Measurements from ENCODE around the gene PYM1.
"Not testable (repeated sequence)": the region's sequence is repeated elsewhere in the genome, so short reads cannot be mapped to it uniquely, and the experiment has no call there.

PYM1 gene

DNA sequence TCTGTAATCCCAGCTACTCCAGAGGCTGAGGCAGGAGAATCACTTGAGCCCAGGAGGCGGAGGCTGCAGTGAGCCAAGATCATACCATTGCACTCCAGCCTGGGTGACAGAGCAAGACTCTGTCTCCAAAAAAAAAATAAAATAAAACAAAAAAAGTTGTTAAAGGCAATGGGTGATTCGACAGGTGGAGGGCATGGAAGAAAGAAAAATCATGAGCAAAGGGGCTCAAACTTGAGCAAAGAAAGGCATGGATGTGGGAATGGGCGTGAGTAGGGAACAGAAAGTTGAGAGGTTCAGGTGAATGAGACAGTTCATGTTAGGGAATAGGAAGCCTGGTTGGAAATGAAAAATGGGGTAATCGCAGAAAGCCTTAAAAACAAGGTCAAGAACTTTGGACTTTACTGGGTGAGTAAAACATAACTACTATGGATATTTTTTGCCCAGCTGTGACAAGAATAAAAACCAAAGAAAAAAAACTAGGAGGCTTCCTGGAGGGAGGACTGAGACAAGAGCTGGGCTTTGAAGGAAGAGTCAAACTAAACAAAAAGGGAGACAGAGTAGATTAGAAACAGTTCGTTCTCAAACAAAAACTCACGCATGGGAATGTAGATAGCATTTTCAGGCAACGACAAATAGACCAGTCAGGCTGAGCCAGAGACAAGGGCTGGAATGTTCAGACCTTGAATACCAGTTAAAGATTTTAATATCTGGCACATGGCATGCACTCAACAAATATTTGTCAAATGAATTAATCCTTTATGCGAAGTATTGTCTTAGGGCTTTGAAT lies 18.8 kb downstream of the PYM1 start:
- DNase-seq (ENCODE audit: low read depth), result no peak

DNA sequence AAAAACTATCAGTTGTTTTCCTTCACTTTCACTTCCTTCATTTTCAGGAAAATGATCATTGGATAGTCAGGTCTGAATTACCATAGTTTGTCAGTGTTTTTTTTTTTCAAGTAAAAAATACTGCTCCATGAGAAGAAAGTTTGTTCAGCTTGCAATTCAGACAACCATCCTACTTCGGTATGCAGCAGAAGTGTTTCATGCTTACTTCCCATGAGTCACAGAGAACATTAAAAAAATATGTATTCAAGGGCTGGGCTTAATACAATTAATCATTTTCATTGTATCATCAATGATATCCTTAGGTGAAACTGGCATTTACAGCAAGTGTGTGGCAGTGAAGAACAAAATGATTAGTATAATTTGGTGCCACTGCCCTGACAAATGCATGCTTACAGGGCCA lies 21.6 kb downstream of the PYM1 start:
- DNase-seq (ENCODE audit: low read depth), result no peak

DNA sequence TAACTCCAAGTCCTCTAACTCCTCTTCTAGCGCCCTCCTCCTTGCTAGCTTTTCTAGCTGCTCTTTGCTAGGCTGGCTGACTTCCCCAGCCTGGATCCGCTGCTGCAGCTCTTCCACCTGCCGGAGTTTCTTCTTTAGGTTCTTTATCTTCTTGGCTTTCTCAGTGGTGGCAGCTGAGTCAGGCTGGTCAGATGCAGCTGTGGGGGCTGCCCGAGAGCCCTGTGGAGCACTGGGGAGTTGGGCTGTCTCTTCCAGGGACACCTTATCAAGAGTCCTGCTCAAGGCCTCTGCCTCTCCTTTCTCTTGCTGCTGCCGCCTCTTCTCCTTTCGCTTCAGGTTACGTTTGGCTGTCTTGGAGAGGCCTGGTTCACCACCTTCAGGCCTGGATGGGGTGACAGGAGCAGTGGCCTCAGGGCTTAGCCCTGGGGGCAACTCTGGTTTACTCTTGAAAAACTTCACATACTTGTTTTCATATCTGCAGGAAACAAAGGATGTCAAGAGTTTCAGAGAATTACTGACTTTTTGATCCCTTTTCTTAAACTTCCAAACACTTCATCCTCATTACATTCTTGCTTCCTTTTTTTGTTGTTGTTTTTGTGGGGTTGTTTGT lies 25.7 kb downstream of the PYM1 start:
- no peak for DNase-seq (ENCODE audit: low read depth)

DNA sequence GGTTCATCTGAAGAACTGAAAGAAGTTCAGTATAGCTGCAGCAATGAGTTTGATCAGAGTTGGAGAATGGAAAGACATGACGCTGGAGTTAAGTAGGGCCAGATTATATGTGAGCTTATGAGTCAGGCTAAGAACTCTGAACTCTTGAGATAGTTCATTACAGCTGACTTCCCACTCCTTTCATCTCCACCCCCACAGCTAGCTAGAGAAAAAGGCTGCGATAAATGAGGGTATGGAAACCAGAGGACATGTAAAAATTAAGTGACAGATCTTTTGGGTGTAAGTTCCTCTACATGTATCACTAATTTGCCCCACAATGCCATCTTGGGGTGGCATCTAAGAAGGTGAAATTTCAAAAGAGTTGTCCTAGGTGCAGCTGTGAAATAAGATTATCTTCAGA lies 28.6 kb downstream of the PYM1 start:
- DNase-seq (ENCODE audit: low read depth), result no peak

DNA sequence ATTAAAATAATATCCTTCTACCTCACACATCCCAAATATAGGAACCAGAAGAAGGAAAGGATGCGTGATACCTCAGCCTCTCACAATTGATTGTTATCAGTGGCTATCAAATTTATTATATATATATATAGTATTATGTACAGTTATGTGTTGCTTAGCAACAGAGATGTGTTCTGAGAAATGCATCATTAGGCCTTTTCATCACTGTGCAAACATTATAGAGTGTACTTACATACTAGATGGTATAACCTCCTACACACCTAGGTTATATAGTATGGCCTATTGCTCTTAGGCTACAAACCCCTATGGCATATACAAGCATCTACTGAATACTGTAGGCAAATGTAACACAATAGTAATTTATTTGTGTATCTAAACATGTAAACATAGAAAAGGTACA lies 34.0 kb downstream of the PYM1 start:
- DNase-seq (ENCODE audit: low read depth), result no peak

DNA sequence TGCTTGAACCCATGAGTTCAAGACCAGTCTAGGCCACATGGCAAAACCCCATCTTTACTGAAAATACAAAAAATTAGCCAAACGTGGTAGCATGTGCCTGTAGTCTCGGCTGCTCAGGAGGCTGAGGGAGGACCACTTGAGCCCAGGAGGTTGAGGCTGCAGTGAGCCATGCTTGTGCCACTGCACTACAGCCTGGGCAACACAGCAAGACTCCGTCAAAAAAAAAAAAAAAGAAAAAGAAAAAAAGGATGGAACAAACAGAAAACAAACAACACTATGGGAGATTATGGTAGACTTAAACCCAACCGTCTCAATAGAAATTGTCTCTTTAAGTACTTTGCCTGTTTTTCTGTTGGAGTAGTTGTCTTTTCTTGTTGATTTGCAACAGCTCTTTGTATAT lies 36.4 kb downstream of the PYM1 start:
- DNase-seq (ENCODE audit: low read depth), result no peak

DNA sequence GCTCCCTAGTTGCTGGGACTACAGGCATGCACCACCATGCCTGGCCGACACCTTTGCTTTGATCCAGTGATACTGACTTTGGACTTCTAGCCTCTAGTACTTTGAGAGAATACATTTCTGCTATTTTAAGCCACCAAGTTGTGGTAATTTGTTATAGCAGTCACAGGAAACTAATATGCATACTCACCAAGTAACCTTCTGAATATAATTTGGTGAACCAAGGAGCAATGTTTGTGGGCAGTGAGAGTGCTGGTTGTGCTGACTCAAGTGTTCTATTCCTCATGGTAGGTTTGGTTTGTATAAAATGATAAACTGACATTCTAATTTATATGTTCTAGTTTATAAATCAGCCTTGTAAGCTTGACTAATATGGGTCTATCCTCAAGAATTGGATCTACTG lies 42.6 kb downstream of the PYM1 start:
- DNase-seq (ENCODE audit: low read depth), result no peak

DNA sequence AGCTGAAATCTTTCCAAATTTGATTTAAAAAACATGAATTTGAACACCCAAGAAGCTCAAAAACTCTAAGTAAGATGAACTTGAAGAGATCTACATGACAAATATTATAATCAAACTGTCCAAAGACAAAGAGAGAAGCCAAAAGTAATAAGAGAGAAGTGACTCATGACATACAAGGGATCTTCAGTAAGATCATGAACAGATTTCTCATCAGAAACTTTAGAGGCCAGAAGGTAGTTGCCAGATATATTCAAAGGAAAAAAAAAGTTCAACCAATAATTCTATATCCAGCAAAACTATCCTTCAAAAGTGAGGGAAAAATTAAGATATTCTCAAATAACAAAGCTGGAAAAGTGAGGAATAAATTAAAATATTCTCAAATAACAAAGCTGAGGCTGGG lies 49.9 kb downstream of the PYM1 start:
- no peak for DNase-seq (ENCODE audit: low read depth)

DNA sequence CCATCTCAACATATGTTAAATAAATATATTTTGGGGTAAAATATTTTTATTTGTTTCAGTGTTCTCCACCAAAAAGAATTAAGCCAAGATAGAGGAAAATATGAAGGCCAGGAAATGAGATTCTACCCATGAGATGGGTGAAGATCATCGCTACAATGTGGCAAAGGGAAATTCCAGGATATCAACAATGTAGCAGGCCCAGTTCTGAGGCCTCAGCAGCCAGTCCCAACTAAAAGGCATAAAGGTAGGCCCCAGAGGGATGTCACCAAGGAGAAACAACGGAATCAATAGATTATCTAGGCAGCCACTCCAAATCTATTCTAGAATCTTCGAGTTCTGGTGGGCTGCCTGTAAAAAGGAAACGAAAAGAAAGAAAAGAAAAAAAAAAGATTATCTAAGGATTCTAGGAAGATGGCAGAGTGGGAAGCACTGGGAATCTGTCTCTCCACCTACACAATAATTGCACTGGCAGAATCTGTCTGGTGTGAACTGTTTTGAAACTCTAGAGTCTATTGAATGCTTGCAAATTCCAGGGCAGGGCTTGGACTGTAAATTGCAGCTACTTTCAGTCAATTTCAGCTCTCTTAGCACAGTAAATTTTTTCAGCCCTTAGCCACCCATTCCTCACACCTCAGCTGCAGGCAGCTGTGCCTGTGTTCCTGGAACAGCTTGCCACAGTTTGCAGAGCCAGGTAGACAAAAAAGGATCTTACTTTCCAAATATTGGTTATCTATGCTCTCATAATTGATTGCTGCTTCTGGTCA lies 51.8 kb downstream of the PYM1 start:
- no peak for DNase-seq (ENCODE audit: low read depth)

DNA sequence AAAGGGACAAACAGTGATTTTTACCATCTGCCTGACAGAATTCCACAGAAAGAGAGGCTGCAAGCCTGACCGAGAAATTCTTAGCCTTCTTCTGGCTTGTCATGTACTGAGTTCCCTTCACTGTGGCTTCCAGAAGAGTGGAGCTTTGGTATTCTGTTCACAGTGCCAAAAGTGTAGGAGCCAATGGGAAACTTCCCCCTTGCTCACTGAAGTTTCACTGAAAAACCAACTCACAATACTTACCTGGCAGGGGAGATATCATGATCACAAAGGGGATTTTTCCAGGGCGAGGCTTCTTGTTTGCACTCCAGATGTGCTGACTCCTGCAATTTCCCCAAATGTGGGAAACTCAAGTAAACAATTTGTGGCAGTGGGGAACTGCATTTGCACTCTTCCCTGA lies 53.3 kb downstream of the PYM1 start:
- DNase-seq (ENCODE audit: low read depth), result no peak

DNA sequence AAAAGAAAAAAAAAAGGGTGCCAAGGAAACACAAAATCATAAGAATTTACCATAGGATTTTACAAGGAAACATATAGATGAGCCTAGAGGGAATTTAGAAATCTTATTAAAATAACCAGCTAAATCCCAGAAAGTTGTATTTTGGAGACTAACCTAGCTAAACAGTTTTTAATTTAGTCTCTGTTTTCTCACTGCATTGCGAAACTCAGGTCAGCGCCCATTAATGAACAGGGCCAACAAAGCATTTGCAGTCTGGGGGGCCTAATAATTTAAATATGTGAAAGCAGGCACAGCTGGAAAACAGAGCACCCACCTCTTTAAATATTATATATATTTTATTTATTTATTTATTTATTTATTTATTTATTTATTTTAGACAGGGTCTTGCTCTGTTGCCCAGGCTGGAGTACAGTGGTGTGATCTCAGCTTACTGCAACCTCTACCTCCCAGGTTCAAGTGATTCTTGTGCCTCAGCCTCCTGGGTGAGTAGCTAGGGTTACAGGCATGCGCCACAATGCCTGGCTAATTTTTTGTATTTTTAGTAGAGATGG lies 61.2 kb downstream of the PYM1 start:
- DNase-seq (ENCODE audit: low read depth), result not testable (repeated sequence)

DNA sequence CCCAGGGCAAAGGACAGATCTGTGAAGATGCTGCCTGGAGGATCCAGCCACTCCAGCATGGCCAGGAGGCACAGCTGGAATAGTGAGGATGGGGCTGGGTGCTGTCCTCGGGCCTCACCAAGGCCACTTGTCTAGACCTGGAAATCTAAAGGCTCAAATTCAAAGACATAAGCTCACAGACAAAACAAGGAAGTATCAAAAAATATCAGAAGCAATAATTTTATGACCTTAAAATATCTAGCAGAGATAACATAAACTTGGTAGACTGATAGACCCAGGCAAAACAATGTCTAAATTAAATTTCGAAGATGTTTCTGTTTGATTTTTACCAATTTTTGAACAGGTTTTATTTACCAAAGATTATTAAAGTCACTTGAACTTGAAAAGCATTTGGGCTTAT lies 62.4 kb downstream of the PYM1 start:
- no peak for DNase-seq (ENCODE audit: low read depth)

DNA sequence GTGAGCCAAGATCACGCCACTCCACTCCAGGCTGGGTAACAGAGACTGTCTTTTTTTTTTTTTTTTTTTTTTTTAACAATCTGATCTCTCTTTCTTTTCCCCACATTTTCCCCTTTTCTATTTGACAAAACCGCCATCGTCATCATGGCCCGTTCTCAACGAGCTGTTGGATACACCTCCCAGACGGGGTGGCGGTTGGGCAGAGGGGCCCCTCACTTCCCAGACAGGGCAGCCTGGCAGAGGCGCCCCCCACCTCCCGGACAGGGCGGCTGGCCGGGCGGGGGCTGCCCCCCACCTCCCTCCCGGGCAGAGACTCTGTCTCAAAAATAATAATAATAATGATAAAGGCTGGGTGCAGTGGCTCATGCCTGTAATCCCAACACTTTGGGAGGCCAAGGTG lies 64.8 kb downstream of the PYM1 start:
- not testable (repeated sequence) for DNase-seq (ENCODE audit: low read depth)

DNA sequence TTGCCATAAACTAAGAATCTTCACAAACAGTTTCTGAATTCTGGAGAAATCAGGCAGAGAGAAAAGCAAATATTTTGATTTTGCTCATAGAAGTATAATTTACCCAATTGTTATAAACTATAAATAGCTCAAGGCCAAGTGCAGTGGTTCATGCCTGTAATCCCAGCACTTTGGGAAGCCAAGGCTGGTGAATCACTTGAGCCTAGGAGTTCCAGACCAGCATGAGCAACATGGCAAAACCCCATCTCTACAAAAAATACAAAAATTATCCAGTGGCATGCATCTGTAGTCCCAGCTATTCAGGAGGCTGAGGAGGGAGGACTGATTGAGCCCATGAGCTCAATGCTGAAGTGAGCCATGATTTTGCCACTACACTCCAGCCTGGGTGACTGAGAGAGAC lies 65.4 kb downstream of the PYM1 start:
- DNase-seq (ENCODE audit: low read depth), result no peak

DNA sequence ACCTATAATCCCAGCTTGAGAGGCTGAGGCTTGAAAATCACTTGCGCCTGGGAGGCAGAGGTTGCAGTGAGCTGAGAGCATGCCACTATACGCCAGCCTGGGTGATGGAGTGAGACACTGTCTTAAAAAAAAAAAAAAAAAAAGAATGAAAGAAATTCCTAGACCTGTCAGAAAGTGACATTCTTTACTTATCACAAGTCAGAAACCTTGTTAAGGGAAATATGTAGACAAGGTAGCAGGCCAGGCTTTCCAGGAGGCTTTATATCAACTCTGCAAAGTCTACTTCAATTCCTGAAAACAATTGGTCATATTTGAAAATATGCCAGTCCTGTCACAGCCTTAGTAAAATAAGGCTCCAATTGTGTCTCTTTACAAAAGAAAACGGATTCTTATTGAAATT lies 65.8 kb downstream of the PYM1 start:
- DNase-seq (ENCODE audit: low read depth), result no peak

DNA sequence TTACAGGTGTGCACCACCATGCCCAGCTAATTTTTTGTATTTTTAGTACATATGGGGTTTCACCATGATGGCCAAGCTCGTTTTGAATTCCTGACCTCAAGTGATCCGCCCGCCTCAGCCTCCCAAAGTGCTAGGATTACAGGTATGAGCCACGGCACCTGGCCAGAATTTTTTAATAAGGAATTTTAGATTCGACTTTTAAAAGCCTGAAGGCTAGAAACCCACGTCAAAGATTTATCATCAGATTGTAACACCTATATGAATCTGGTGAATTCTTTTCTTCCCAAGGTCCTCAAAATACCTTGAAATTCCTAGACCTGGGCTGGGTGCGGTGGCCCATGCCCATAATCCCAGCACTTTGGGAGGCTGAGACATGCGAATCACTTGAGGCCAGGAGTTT lies 66.3 kb downstream of the PYM1 start:
- no peak for DNase-seq (ENCODE audit: low read depth)

DNA sequence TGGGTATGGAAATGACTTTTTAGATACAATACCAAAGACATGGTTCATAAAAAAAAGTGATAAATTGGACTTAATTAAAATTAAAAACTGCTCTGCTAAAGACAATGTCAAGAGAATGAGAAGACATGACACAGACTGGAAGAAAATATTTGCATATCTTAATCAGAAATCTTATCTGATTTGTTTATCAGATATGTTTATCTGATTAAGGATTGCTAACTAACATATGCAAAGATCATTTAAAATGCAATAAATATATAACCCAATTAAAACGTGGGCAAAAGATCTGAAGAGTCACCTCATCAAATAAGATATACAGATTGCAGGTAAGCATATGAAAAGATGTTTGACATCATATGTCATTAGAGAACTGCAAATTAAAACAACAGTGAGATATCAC lies 75.0 kb downstream of the PYM1 start:
- no peak for DNase-seq (ENCODE audit: low read depth)

Measured in activated T-helper 9 cell treated with anti-CD3 and anti-CD28 coated beads, Interleukin-2, amount 50 U/mL, for 16 hours (primary cell).